Mammary epithelial cell (primary cell): ENCODE results near the gene DOCK8.

Experiments
- EZH2 ChIP-seq: IDR thresholded peaks from 2 replicates; pipeline ENCODE4 v1.6.1; 2012; ENCODE audit warnings: low read length, inconsistent platforms, borderline replicate concordance
- TF ChIP-seq, protein P1 (sequence below), 2 donors: IDR thresholded peaks in 1 of 2; conservative IDR thresholded peaks in 1 of 2; 2 replicates each; pipeline ENCODE4 v1.5.1; 2011 to 2012; ENCODE audit warnings: inconsistent platforms in 2 of 2, low read length in 2 of 2, mild to moderate bottlenecking in 2 of 2, control low read depth in 1 of 2, low read depth in 1 of 2; ENCODE audit not compliant: insufficient read depth in 1 of 2; ENCODE audit errors: extremely low read depth in 1 of 2

DNA sequence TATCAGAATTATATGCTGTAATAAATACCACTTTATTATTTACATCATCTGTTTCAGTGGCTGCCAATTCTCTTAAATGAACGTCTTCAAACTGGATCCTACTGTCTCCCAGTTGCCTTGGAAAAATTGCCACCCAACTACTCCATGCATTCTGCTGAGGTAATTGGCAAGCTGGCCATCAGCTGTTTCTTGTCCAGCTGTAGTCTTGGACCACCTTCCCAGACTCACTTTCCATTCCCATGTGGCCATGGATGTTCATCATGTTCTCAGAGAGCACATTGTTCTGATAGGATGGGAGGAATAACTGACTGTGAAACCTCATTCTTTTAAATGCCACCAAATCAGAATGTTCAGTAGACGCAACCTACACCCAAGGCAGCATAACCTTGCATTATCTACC, 157.5 kb downstream of the DOCK8 start:
- TF ChIP-seq, protein P1, sequence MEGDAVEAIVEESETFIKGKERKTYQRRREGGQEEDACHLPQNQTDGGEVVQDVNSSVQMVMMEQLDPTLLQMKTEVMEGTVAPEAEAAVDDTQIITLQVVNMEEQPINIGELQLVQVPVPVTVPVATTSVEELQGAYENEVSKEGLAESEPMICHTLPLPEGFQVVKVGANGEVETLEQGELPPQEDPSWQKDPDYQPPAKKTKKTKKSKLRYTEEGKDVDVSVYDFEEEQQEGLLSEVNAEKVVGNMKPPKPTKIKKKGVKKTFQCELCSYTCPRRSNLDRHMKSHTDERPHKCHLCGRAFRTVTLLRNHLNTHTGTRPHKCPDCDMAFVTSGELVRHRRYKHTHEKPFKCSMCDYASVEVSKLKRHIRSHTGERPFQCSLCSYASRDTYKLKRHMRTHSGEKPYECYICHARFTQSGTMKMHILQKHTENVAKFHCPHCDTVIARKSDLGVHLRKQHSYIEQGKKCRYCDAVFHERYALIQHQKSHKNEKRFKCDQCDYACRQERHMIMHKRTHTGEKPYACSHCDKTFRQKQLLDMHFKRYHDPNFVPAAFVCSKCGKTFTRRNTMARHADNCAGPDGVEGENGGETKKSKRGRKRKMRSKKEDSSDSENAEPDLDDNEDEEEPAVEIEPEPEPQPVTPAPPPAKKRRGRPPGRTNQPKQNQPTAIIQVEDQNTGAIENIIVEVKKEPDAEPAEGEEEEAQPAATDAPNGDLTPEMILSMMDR (conservative IDR thresholded peaks at IDR 0.05 in 1 of 2, IDR thresholded peaks at IDR 0.05 in 1 of 2; ENCODE audit: extremely low read depth in 1 of 2, insufficient read depth in 1 of 2, low read depth in 1 of 2, low read length in 2 of 2): no peak
- TF ChIP-seq EZH2: no peak
